HCT116 (cell line): ENCODE results near the gene NTN5. TPM values are rescaled to one million over a fixed set of nuclear protein-coding genes. Genes with fewer than 3 reads are reported as not detected.

Experiments used
- ATAC-seq: fragments of 200-7000 bp; cut with Tn5 transposase; 2 replicates; pipeline ENCODE4 v1.9.1; 2020; ENCODE audit warnings: mild to moderate bottlenecking, moderate library complexity
- BruUV-seq: library from RNA; stranded (reverse); fragments of 400-500 nt; replicated peaks from 2 replicates; lab custom pipeline; 2021; lab: Mats Ljungman, UMichigan
- CTCF ChIA-PET: fragments of 300-600 bp; sonication (Branson Sonifier 250); formaldehyde crosslinking; loops from one replicate; lab custom pipeline; 2021; ENCODE audit warnings: antibody characterized with exemption; lab: Charles Lee
- POLR2A ChIA-PET: fragments of 300-600, 350-600 bp; sonication (Branson Sonifier 250); formaldehyde crosslinking; loops from one replicate; lab custom pipeline; 2021; ENCODE audit warnings: antibody characterized with exemption; lab: Charles Lee
- RAD21 ChIA-PET, 2 experiments: fragments of 300-600 bp; sonication (Branson Sonifier 250); formaldehyde crosslinking; loops; one replicate each; lab custom pipeline; 2023; ENCODE audit warnings: low total read pairs in 2 of 2; ENCODE audit not compliant: uncharacterized antibody in 2 of 2, unreplicated experiment in 2 of 2, low non-redundant PET in 1 of 2; lab: Charles Lee
- DNase-seq: peaks from one replicate; pipeline ENCODE4 v3.0.0-alpha.2; 2010; ENCODE audit warnings: low read depth, low spot score
- H2AFZ ChIP-seq: fragments of 200-600 bp; shearing (Covaris generic), sonication (generic); 2 replicates; pipeline ENCODE4 v1.6.1; 2017; ENCODE audit warnings: low read depth, mixed run types, mixed read lengths, antibody characterized with exemption, low read length; ENCODE audit not compliant: poor library complexity, severe bottlenecking
- H3K27ac ChIP-seq: 2 replicates; pipeline ENCODE4 v1.5.1; 2012; ENCODE audit warnings: low read depth, low read length
- H3K27me3 ChIP-seq: fragments of 200-600 bp; sonication (generic); 2 replicates; pipeline ENCODE4 v1.6.1; 2016; ENCODE audit warnings: mixed run types, low read length, mixed read lengths; ENCODE audit not compliant: insufficient read depth
- H3K36me3 ChIP-seq, 2 experiments: fragments of 200-500 bp in 1 of 2; fragments of 200-600 bp in 1 of 2; sonication (Bioruptor generic) in 1 of 2; sonication (generic) in 1 of 2; 2 replicates each; pipeline versions ENCODE4 v1.5.1 to v1.6.1; 2014 to 2016; ENCODE audit warnings: low read length in 2 of 2, inconsistent platforms in 1 of 2, mixed read lengths in 1 of 2, mixed run types in 1 of 2; ENCODE audit not compliant: insufficient read depth in 2 of 2, control insufficient read depth in 1 of 2
- H3K4me1 ChIP-seq, 2 experiments: fragments of 200-600 bp in 1 of 2; sonication (generic) in 1 of 2; 2 replicates each; pipeline versions ENCODE4 v1.5.1 to v1.6.1; 2012 to 2017; ENCODE audit warnings: low read length in 2 of 2, inconsistent platforms in 1 of 2, mild to moderate bottlenecking in 1 of 2, mixed read lengths in 1 of 2, mixed run types in 1 of 2, moderate library complexity in 1 of 2; ENCODE audit not compliant: insufficient read depth in 2 of 2, control insufficient read depth in 1 of 2
- H3K4me2 ChIP-seq: fragments of 200-600 bp; sonication (generic); 2 replicates; pipeline ENCODE4 v1.6.1; 2017; ENCODE audit warnings: mixed run types, low read length, mixed read lengths
- H3K4me3 ChIP-seq, 2 experiments: fragments of 200-600 bp in 1 of 2; sonication (generic) in 1 of 2; replicated peaks in 1 of 2; 2 replicates each; pipeline ENCODE4 v1.5.1; 2011 to 2016; ENCODE audit warnings: low read length in 2 of 2, control low read depth in 1 of 2, low read depth in 1 of 2, mild to moderate bottlenecking in 1 of 2, mixed read lengths in 1 of 2, mixed run types in 1 of 2
- H3K79me2 ChIP-seq: fragments of 200-600 bp; sonication (generic); 2 replicates; pipeline ENCODE4 v1.6.1; 2017; ENCODE audit warnings: mild to moderate bottlenecking, mixed run types, low read length, moderate library complexity, mixed read lengths; ENCODE audit not compliant: insufficient read depth
- H3K9ac ChIP-seq: fragments of 200-600 bp; sonication (generic); 2 replicates; pipeline ENCODE4 v1.6.1; 2016; ENCODE audit warnings: low read length, mixed read lengths
- H3K9me2 ChIP-seq: fragments of 200-600 bp; sonication (generic), shearing (Covaris generic); 2 replicates; pipeline ENCODE4 v1.6.1; 2017; ENCODE audit warnings: mixed run types, mild to moderate bottlenecking, moderate library complexity; ENCODE audit not compliant: insufficient read depth
- H3K9me3 ChIP-seq, 2 experiments: fragments of 200-500 bp in 1 of 2; fragments of 200-600 bp in 1 of 2; sonication (Bioruptor generic) in 1 of 2; sonication (generic) in 1 of 2; 2 replicates each; pipeline ENCODE4 v1.6.1; 2014 to 2017; ENCODE audit warnings: low read length in 2 of 2, mixed read lengths in 2 of 2, inconsistent platforms in 1 of 2, low read depth in 1 of 2, mild to moderate bottlenecking in 1 of 2, mixed run types in 1 of 2, moderate library complexity in 1 of 2; ENCODE audit not compliant: control insufficient read depth in 1 of 2, insufficient read depth in 1 of 2
- H4K20me1 ChIP-seq: fragments of 200-600 bp; sonication (generic), shearing (Covaris generic); 2 replicates; pipeline ENCODE4 v1.6.1; 2017; ENCODE audit warnings: mixed run types, mild to moderate bottlenecking, moderate library complexity; ENCODE audit not compliant: insufficient read depth
- ATF3 ChIP-seq: IDR thresholded peaks from 2 replicates; pipeline ENCODE4 v1.6.1; 2012
- CBX3 ChIP-seq: IDR thresholded peaks from 2 replicates; pipeline ENCODE4 v1.6.1; 2012; ENCODE audit warnings: low read depth
- CEBPB ChIP-seq: IDR thresholded peaks from 2 replicates; pipeline ENCODE4 v1.6.1; 2012; ENCODE audit warnings: low read depth
- CTCF ChIP-seq, 3 experiments: fragments of 200-600 bp in 1 of 3; sonication (generic) in 1 of 3; IDR thresholded peaks in 2 of 3; conservative IDR thresholded peaks in 1 of 3; 2 replicates each; pipeline ENCODE4 v1.5.1; 2012 to 2017; ENCODE audit warnings: low read depth in 2 of 3, low read length in 2 of 3, antibody characterized with exemption in 1 of 3, borderline replicate concordance in 1 of 3, control low read depth in 1 of 3, mild to moderate bottlenecking in 1 of 3, mixed read lengths in 1 of 3, mixed run types in 1 of 3, moderate library complexity in 1 of 3; ENCODE audit not compliant: insufficient read depth in 1 of 3
- EGR1 ChIP-seq: IDR thresholded peaks from 2 replicates; pipeline ENCODE4 v1.6.1; 2012; ENCODE audit warnings: low read depth
- ELF1 ChIP-seq: IDR thresholded peaks from 2 replicates; pipeline ENCODE4 v1.6.1; 2012; ENCODE audit warnings: low read depth, borderline replicate concordance
- EZH2 ChIP-seq: fragments of 200-600 bp; sonication (generic); IDR thresholded peaks from 2 replicates; pipeline ENCODE4 v1.6.1; 2017; ENCODE audit warnings: antibody characterized with exemption, mixed run types
- EZH2phosphoT487 ChIP-seq: fragments of 200-600 bp; IDR thresholded peaks from 2 replicates; pipeline ENCODE4 v1.6.1; 2018; ENCODE audit warnings: antibody characterized with exemption, borderline replicate concordance
- FOSL1 ChIP-seq: IDR thresholded peaks from 2 replicates; pipeline ENCODE4 v1.6.1; 2012; ENCODE audit warnings: low read depth
- JUND ChIP-seq: IDR thresholded peaks from 2 replicates; pipeline ENCODE4 v1.6.1; 2012
- MAX ChIP-seq: IDR thresholded peaks from 2 replicates; pipeline ENCODE4 v1.6.1; 2012
- POLR2A ChIP-seq: IDR thresholded peaks from 2 replicates; pipeline ENCODE4 v1.7.0; 2011; ENCODE audit warnings: borderline replicate concordance; ENCODE audit not compliant: insufficient read depth, insufficient read length; ENCODE audit errors: extremely low read depth
- POLR2AphosphoS5 ChIP-seq: IDR thresholded peaks from 2 replicates; pipeline ENCODE4 v1.6.1; 2011; ENCODE audit warnings: mild to moderate bottlenecking, low read depth, low read length, moderate library complexity
- RAD21 ChIP-seq: IDR thresholded peaks from 2 replicates; pipeline ENCODE4 v1.6.1; 2012; ENCODE audit warnings: low read depth, mild to moderate bottlenecking
- SIN3A ChIP-seq: IDR thresholded peaks from 2 replicates; pipeline ENCODE4 v1.6.1; 2012; ENCODE audit warnings: low read depth
- SP1 ChIP-seq: IDR thresholded peaks from 2 replicates; pipeline ENCODE4 v1.6.1; 2012; ENCODE audit warnings: low read depth
- SRF ChIP-seq: IDR thresholded peaks from 2 replicates; pipeline ENCODE4 v1.6.1; 2012; ENCODE audit warnings: low read depth
- TCF7L2 ChIP-seq: IDR thresholded peaks from 2 replicates; pipeline ENCODE4 v1.7.0; 2011; ENCODE audit warnings: borderline replicate concordance, inconsistent platforms; ENCODE audit not compliant: insufficient read depth, insufficient read length; ENCODE audit errors: extremely low read depth
- YY1 ChIP-seq: IDR thresholded peaks from 2 replicates; pipeline ENCODE4 v1.6.1; 2011; ENCODE audit warnings: low read length, low read depth, moderate library complexity, mild to moderate bottlenecking; ENCODE audit not compliant: insufficient replicate concordance; ENCODE audit errors: extremely low read depth
- ZFX ChIP-seq: fragments of 450-650 bp; IDR thresholded peaks from 2 replicates; pipeline ENCODE4 v1.6.1; 2017
- ZNF274 ChIP-seq: fragments of 200-500 bp; sonication (Bioruptor generic); IDR thresholded peaks from 2 replicates; pipeline ENCODE4 v1.6.1; 2014; ENCODE audit warnings: mild to moderate bottlenecking, low read depth, low read length, inconsistent platforms
- intact Hi-C: fragments of 100-400 bp; cut with micrococcal nuclease; formaldehyde crosslinking; loops from 2 replicates; pipeline ENCODE4 v1.10.0; 2022
- total RNA-seq: library from RNA; stranded (reverse); gene quantifications from one replicate; pipeline ENCODE4 v1.2.1, GENCODE V29; 2021; ENCODE audit not compliant: unreplicated experiment
- TF ChIP-seq, protein P1 (sequence below): IDR thresholded peaks from 2 replicates; pipeline ENCODE4 v1.6.1; 2011; ENCODE audit warnings: mild to moderate bottlenecking, low read length, moderate library complexity; ENCODE audit not compliant: insufficient replicate concordance; ENCODE audit errors: extremely low read depth

Gene NTN5
- total RNA-seq, 1 experiment from 2014 or later: 3.1 TPM

DNA sequence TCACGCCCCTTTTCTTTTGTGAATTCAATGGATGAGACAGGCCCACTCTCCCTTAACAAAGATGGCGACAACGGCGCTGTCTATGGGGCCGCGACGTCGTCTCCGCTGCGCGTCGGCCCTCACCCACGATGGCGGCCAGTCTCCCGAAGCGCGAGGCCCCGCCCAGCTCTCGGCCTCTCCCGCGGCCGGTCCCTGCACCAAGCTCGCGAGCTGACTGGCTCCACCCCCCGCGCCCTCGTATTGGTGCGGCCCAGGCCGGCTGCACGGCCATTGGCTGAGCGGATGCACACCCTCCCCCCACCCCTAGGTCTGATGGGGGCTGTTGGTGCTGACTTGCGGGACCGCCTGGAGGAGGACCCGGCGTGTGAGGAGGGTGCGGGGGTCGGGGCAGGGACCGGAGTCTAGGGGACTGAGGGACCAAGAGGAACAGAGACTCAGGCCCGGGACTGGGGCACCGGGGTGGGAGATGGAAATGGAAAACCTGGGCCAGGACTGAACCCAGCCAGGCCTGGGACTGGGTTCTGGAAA, 48.7 kb downstream of the NTN5 start:
- RAD21 ChIA-PET: interaction anchor here in 1 of 2 experiments (0.6 kb wide), 1 partner anchor 10 kb away, joined by 3 read pairs; no protein-coding TSS in a partner anchor
- POLR2A ChIA-PET: interaction anchor here (0.9 to 1.3 kb wide), 6 partner anchors 9 to 122 kb away, joined by 4 to 7 read pairs (median 4); partner anchors contain the start of gene FAM83E
- H3K27ac ChIP-seq: peak overlapping the region; percentile 64
- BruUV-seq: no TSS peak
- peak overlapping the region; percentile 50 to 57 for H3K4me3 ChIP-seq
- no peaks in the 10 kb centered on the region for H3K27me3 ChIP-seq
- H3K36me3 ChIP-seq: no peaks in the 10 kb centered on the region
- DNase-seq (peak; percentile 91), ATAC-seq (peak; percentile 84)
- H3K4me1 ChIP-seq: peaks cover 23 to 34% of the 10 kb centered on the region in 2 experiments
- H3K9me2 ChIP-seq: no peaks in the 10 kb centered on the region
- peak overlapping the region; percentile 62 for H3K9ac ChIP-seq
- no peaks in the 10 kb centered on the region for H4K20me1 ChIP-seq
- CTCF ChIA-PET: interaction anchor here (1.0 kb wide), 1 partner anchor 218 kb away, joined by 3 read pairs; no protein-coding TSS in a partner anchor
- H3K79me2 ChIP-seq: peaks cover 33% of the 10 kb centered on the region
- H2AFZ ChIP-seq: no peak overlapping the region
- H3K9me3 ChIP-seq: no peaks in the 10 kb centered on the region
- intact Hi-C loops: no loop called here
- peak overlapping the region; percentile 82 for H3K4me2 ChIP-seq
- TF ChIP-seq SIN3A: no peak
- peak; percentile 79 for TF ChIP-seq SP1
- TF ChIP-seq MAX: no peak
- no peak for TF ChIP-seq FOSL1
- TF ChIP-seq, protein P1, sequence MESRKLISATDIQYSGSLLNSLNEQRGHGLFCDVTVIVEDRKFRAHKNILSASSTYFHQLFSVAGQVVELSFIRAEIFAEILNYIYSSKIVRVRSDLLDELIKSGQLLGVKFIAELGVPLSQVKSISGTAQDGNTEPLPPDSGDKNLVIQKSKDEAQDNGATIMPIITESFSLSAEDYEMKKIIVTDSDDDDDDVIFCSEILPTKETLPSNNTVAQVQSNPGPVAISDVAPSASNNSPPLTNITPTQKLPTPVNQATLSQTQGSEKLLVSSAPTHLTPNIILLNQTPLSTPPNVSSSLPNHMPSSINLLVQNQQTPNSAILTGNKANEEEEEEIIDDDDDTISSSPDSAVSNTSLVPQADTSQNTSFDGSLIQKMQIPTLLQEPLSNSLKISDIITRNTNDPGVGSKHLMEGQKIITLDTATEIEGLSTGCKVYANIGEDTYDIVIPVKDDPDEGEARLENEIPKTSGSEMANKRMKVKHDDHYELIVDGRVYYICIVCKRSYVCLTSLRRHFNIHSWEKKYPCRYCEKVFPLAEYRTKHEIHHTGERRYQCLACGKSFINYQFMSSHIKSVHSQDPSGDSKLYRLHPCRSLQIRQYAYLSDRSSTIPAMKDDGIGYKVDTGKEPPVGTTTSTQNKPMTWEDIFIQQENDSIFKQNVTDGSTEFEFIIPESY: peak; percentile 84
- TF ChIP-seq EZH2: no peak
- TF ChIP-seq ZNF274: no peak
- no peak for TF ChIP-seq CTCF (IDR thresholded peaks at IDR 0.05 in 2 of 3, conservative IDR thresholded peaks at IDR 0.05 in 1 of 3; ENCODE audit: borderline replicate concordance in 1 of 3, insufficient read depth in 1 of 3, low read depth in 2 of 3, low read length in 2 of 3)
- no peak for TF ChIP-seq ATF3
- no peak for TF ChIP-seq POLR2A
- TF ChIP-seq POLR2AphosphoS5: peak; percentile 26; the same call in 1 of the 2 replicates
- no peak for TF ChIP-seq SRF
- no peak for TF ChIP-seq EZH2phosphoT487
- no peak for TF ChIP-seq CEBPB
- TF ChIP-seq ZFX: no peak
- TF ChIP-seq EGR1: peak; percentile 76; the same call in 1 of the 2 replicates
- TF ChIP-seq TCF7L2: no peak
- no peak for TF ChIP-seq RAD21
- TF ChIP-seq YY1: peak; percentile 99
- TF ChIP-seq CBX3: no peak
- no peak for TF ChIP-seq JUND
- no peak for TF ChIP-seq ELF1
